Inflammatory macrophage treated with lipopolysaccharide for 1 hour (primary cell): ENCODE results near the gene CRTC2.
A peak's percentile ranks its signal among the peaks of the same experiment; 100 is the strongest.

Source experiments
- DNase-seq, 2 donors: peaks; one replicate each; pipeline ENCODE4 v3.0.0-alpha.2; 2020 to 2022

CRTC2 gene

DNA sequence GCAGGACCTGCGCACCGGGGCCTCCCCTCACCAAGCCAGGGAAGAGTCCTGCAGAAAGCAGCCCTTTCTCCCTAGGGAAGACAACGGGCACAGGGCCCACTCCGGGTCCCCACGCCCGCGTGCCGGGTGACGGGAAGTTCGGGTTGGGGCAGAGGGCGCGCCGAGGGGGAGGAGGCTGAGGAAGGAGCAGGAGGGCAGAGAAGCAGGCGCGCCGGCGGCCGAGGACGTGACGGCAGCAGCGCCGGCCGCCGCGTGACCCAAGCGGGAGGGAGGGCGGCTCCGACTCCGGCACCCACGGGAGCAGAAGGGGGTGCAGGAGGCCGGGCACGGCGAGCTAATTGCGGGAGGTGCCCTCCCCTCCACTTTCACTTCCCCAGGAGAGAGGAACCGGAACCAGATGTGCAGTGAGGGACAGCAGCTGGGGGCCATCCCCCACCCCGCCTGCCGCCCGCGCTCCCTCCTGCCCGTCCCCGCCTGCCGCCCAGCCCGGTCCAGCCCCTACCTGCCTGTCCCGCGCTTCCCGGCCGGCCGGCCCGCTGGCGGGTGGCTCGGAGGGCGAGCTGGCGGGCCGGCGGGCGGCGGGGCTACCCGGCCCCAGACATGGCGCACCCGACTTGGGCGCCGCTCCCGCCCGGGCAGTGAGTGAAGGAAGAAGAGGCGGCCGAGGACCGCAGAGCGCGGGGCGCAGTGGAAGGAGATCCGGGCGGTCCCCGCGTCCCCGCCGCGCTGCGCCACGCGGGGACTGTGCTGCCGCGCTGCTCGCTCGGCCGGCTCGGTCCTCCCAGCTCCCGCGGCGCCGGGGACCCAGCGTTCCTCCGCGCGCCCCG lies 12.4 kb downstream of the CRTC2 start:
- peak; percentile 92 to 97 for DNase-seq

DNA sequence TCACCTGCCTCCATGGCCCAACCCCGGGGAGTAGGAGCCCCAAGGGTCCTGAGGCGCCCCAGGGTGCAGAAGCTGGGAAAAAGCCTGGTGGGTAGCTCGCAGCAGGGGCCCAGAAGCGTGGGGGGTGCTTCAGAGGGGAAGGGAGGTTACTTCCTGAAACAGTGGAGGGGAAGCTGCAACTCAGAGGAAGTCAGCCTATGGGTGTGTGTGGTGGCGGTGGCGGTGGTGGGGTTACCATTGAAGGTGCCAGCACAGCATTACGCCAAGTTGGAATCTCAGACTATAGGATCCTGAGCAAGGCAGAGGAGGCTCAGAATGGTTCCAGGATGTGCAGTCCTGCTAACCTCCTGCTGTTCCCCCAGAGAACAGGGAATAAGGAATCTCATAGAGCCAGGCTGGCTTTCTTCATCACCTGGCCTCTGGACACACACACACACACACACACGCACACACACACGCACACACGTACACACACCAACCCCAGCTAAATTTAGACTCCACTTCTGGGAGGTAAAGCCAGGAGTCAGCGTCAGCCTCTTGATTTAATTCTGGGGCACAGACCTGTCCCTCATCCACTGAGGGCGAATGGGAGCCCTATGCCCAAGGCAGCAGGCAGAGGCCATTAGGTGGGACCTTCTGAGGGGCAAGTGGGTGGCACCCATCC lies 13.1 kb downstream of the CRTC2 start:
- peak; percentile 92 to 93 for DNase-seq

GRCh38 chr1:153944827-153945117 lies 13.6 kb downstream of the CRTC2 start:
- no peak for DNase-seq

- peak; percentile 66 to 74 for DNase-seq
Measured at GRCh38 chr1:153944005-153944826, 14.2 kb downstream of the CRTC2 start.

- DNase-seq, result no peak
Measured at GRCh38 chr1:153942766-153943549, 15.5 kb downstream of the CRTC2 start.

DNA sequence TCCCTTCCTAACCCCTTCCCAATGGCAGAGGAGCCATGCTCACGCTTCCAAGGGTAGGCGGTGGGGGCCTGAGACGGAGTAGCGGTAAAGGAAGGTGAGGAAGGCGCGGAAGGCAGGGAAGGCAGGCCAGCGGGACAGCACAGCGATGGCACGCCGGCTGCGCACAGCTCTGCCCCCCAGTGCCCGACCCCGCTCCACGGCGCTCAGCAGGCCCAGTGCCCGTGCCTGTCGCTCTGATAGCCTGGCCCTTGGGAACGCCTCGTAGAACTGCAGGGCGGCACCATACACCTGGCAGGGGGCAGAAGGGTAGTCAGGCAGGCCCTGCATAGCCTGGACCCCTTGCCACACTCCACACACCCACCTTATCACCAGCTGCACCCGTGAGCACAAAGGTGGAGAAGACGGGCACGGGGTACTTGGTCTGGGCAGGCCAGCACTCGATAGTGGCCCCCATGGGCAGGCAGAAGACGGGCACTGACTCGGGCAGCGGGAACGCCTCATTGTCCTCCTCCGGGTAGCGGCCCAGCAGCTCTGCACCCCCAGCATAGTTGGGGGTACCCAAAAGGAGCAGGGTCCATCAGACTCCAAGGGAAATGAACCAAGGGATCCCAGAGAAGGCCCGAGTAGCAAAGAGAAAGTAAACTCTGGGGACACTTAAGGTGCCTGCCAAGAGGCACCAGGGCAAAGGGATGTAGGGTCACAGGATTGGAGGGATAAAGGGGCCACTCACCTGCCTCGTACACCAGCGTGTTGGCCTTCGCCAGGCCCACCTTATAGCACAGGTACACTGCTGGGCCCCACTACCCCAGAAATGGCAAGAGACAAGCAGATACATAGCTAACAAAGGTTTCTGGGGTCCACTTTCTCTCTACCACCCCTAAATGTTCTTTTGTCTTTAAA lies 16.3 kb downstream of the CRTC2 start:
- no peak for DNase-seq

GRCh38 chr1:153940756-153941155 lies 17.7 kb downstream of the CRTC2 start:
- DNase-seq, result no peak

GRCh38 chr1:153939476-153939875 lies 18.9 kb downstream of the CRTC2 start:
- no peak for DNase-seq

- no peak for DNase-seq
Measured at GRCh38 chr1:153938996-153939395, 19.4 kb downstream of the CRTC2 start.

GRCh38 chr1:153937331-153937730 lies 21.1 kb downstream of the CRTC2 start:
- no peak for DNase-seq

GRCh38 chr1:153936011-153936802 lies 22.2 kb downstream of the CRTC2 start:
- no peak for DNase-seq

GRCh38 chr1:153934746-153935145 lies 23.7 kb downstream of the CRTC2 start:
- DNase-seq, result no peak

- no peak for DNase-seq
Measured at GRCh38 chr1:153933955-153934354, 24.5 kb downstream of the CRTC2 start.

GRCh38 chr1:153933430-153933829 lies 25.0 kb downstream of the CRTC2 start:
- no peak for DNase-seq

GRCh38 chr1:153932156-153933131 lies 26.0 kb downstream of the CRTC2 start:
- DNase-seq, result no peak

GRCh38 chr1:153929981-153930948 lies 28.1 kb downstream of the CRTC2 start:
- no peak for DNase-seq

DNA sequence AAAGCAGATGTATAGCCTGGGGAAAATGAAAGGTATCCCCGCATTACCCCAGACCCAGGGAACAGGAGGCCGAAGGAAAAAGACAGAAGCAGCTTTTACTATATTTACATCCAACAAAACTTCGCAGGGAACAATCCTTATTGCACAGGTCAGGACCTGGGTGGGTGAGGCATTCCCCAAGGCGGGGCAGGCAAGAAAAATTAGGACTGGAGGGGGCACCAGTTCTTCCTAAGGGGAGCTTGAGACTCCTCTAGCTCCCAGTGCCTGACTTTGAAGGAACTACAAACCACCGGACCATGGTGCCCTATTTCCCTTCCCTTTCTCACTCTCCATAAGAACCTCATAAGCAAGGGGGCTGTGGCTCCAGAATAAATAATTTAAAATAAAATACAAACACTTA lies 29.0 kb downstream of the CRTC2 start:
- no peak for DNase-seq

GRCh38 chr1:153928791-153929341 lies 29.5 kb downstream of the CRTC2 start:
- no peak for DNase-seq
